Fibroblast of peridontal ligament (primary cell): ENCODE data around the gene TFE3.
A peak's percentile ranks its signal among the peaks of the same experiment; 100 is the strongest.
"Not testable (repeated sequence)": the region's sequence is repeated elsewhere in the genome, so short reads cannot be mapped to it uniquely, and the experiment has no call there.

Experiments
- DNase-seq: peaks from one replicate; pipeline ENCODE4 v3.0.0-alpha.2; 2010; ENCODE audit errors: extremely low read depth

TFE3 gene

DNA sequence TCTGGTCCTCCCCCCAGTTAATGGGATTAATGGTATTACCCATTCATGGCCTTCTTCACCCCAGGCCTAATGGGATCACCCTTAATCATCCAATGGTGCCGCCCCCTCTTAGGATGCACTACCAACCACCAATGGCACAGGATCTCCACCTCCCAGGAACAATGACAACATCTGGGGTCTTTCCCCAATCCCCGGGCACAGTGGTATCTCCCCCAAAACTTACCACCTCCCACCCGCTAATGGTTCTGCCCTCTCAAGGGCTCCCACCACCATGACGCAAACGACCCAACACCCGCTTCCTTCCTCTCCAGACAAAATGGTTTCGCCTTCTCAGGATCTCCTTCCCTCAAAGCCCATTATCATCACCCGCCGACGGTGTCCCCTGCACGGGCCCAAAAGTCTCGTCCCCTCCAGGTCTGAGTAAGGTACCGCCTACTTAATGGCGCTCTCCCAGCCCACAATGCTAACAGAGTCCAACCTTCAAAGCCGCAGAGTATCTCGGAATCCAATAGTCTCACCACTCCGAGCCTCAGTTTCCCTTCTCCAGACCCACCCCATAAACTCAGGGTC lies 41.6 kb downstream of the TFE3 start:
- peak; percentile 24 for DNase-seq

- no peak for DNase-seq
Observed at GRCh38 chrX:49000636-49001035, 42.5 kb downstream of the TFE3 start.

- DNase-seq, result no peak
Observed at GRCh38 chrX:48999030-48999429, 44.1 kb downstream of the TFE3 start.

DNA sequence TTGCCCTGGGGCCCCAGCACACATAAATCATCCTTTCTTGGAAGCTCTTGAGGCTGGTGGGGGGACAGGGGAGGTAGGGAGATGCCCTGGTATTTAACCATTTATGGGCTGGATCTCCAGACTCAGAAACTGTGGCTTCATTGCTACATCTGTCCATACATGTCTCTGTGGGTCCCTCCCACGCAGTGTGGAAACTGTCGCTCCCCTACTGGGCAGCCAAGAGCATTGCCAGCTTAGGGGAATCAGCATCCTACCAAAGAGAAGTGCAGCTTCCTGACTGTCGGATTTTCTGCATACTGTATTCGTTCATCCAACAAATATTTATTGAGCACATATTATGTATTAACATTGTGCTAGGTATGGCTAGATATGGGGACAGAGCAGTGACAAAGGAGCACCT lies 44.8 kb downstream of the TFE3 start:
- no peak for DNase-seq

- no peak for DNase-seq
Observed at GRCh38 chrX:48997865-48998264, 45.3 kb downstream of the TFE3 start.

- no peak for DNase-seq
Observed at GRCh38 chrX:48997455-48997854, 45.7 kb downstream of the TFE3 start.

GRCh38 chrX:48996969-48997368 lies 46.2 kb downstream of the TFE3 start:
- no peak for DNase-seq

- DNase-seq, result no peak
Observed at GRCh38 chrX:48992341-48992740, 50.8 kb downstream of the TFE3 start.

GRCh38 chrX:48989483-48989882 lies 53.7 kb downstream of the TFE3 start:
- no peak for DNase-seq

DNA sequence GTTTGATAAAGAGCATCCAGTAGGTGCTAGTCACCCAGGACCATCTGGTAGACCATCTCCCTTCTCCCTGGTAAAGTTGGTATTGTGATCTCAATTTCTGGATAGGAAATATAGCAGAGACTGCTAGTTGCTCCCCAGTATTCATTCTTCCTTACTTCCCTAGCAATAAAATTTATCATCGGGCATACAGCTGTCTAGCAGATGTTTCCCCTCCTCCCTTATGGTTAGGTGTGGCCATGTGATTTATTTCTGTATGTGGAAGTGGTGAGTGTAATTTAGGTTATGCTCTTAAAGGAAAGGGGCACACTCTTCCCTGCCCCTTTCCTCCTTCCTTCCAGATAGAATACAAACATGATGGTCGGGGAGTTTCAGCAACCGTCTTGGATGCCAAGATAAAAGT lies 59.3 kb downstream of the TFE3 start:
- no peak for DNase-seq

- DNase-seq, result no peak
Observed at GRCh38 chrX:48983081-48983480, 60.1 kb downstream of the TFE3 start.

- DNase-seq, result no peak
Observed at GRCh38 chrX:48981178-48981577, 62.0 kb downstream of the TFE3 start.

DNA sequence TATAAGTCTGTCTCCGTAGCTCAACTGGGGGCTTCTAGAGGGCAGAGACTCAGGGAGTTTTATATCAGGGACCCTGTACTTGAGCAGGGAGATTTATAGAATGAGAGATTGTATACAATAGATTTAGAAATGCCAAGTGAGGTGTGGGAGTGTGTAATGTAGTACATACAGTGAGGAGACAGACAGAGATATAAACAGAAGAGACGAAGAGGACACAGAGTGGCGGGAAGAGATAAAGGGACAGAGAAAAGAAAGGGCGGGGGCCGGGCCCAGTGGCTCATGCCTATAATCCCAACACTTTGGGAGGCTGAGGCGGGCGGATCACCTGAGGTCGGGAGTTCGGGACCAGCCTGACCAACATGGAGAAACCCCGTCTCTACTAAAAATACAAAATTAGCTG lies 62.8 kb downstream of the TFE3 start:
- DNase-seq, result not testable (repeated sequence)
